PC-3 (cell line): ENCODE data around the gene EVC. TPM values are rescaled to one million over a fixed set of nuclear protein-coding genes. Genes with fewer than 3 reads are reported as not detected.

Source experiments
- ATAC-seq: fragments of 200-7000 bp; cut with Tn5 transposase; 2 replicates; pipeline ENCODE4 v1.9.1; 2020; ENCODE audit warnings: mild to moderate bottlenecking, moderate library complexity
- BruUV-seq: library from RNA; stranded (reverse); fragments of 400-500 nt; replicated peaks from 2 replicates; lab custom pipeline; 2021; lab: Mats Ljungman, UMichigan
- CTCF ChIA-PET: fragments of 300-600 bp; sonication (Branson Sonifier 250); formaldehyde crosslinking; loops from one replicate; lab custom pipeline; 2022; ENCODE audit warnings: antibody characterized with exemption; lab: Charles Lee
- POLR2A ChIA-PET: fragments of 300-600 bp; sonication (Branson Sonifier 250); formaldehyde crosslinking; loops from one replicate; lab custom pipeline; 2022; ENCODE audit warnings: antibody characterized with exemption; ENCODE audit not compliant: unreplicated experiment; lab: Charles Lee
- DNase-seq: peaks from one replicate; pipeline ENCODE4 v3.0.0-alpha.2; 2015
- H2AFZ ChIP-seq: fragments of 300-600 bp; sonication (generic); 2 replicates; pipeline ENCODE4 v1.6.0; 2016; ENCODE audit warnings: antibody characterized with exemption, low read length
- H3F3A ChIP-seq: fragments of 300-600 bp; sonication (generic); one replicate; pipeline ENCODE4 v1.6.0; 2017; ENCODE audit warnings: antibody characterized with exemption, low read length, control low read depth, mild to moderate bottlenecking; ENCODE audit not compliant: unreplicated experiment
- H3K27ac ChIP-seq: fragments of 300-600 bp; sonication (generic); 2 replicates; pipeline ENCODE4 v1.5.1; 2016; ENCODE audit warnings: mild to moderate bottlenecking, low read length
- H3K27me3 ChIP-seq: fragments of 300-600 bp; sonication (generic); 2 replicates; pipeline ENCODE4 v1.6.1; 2016; ENCODE audit warnings: low read length, mixed read lengths
- H3K36me3 ChIP-seq: fragments of 300-600 bp; sonication (generic); 2 replicates; pipeline ENCODE4 v1.6.1; 2016; ENCODE audit warnings: low read depth, mixed run types, low read length, mixed read lengths
- H3K4me1 ChIP-seq: fragments of 300-600 bp; sonication (generic); 2 replicates; pipeline ENCODE4 v1.5.1; 2016; ENCODE audit warnings: low read length; ENCODE audit not compliant: insufficient read depth
- H3K4me2 ChIP-seq: fragments of 300-600 bp; sonication (generic); 2 replicates; pipeline ENCODE4 v1.6.0; 2016; ENCODE audit warnings: low read length
- H3K4me3 ChIP-seq: fragments of 300-600 bp; sonication (generic); 2 replicates; pipeline ENCODE4 v1.5.1; 2016; ENCODE audit warnings: mild to moderate bottlenecking, low read length, mixed read lengths
- H3K79me2 ChIP-seq: fragments of 300-600 bp; sonication (generic); 2 replicates; pipeline ENCODE4 v1.6.1; 2017; ENCODE audit warnings: low read length, mixed read lengths
- H3K9ac ChIP-seq: fragments of 300-600 bp; sonication (generic); 2 replicates; pipeline ENCODE4 v1.6.0; 2016; ENCODE audit warnings: mild to moderate bottlenecking, low read length
- H3K9me2 ChIP-seq: fragments of 300-600 bp; sonication (generic); replicated peaks from 2 replicates; pipeline ENCODE4 v1.6.1; 2016; ENCODE audit warnings: mixed run types, low read length, mixed read lengths
- H3K9me3 ChIP-seq: fragments of 300-600 bp; sonication (generic); 2 replicates; pipeline ENCODE4 v1.6.1; 2016; ENCODE audit warnings: low read length, mixed read lengths
- H4K20me1 ChIP-seq: fragments of 300-600 bp; sonication (generic); 2 replicates; pipeline ENCODE4 v1.6.1; 2016; ENCODE audit warnings: low read length, mixed read lengths
- EZH2 ChIP-seq: fragments of 300-600 bp; sonication (generic); IDR thresholded peaks from one replicate; pipeline ENCODE4 v1.6.1; 2017; ENCODE audit warnings: antibody characterized with exemption, mild to moderate bottlenecking, low read length; ENCODE audit not compliant: unreplicated experiment
- EZH2phosphoT487 ChIP-seq: fragments of 300-600 bp; sonication (generic); IDR thresholded peaks from 2 replicates; pipeline ENCODE4 v1.6.1; 2018; ENCODE audit warnings: mild to moderate bottlenecking, antibody characterized with exemption, low read length, borderline replicate concordance
- intact Hi-C: fragments of 100-400 bp; cut with micrococcal nuclease; formaldehyde crosslinking; loops from 2 replicates; pipeline ENCODE4 v1.9.0; 2023
- total RNA-seq: library from RNA; depleted of rRNA; stranded (reverse); fragments of >200 nt; gene quantifications from 2 replicates; pipeline ENCODE4 v1.2.3, GENCODE V29; 2014
- TF ChIP-seq, protein P1 (sequence below): fragments of 300-600 bp; sonication (generic); conservative IDR thresholded peaks from 2 replicates; pipeline ENCODE4 v1.5.1; 2017; ENCODE audit warnings: antibody characterized with exemption, low read depth, mild to moderate bottlenecking, low read length

EVC gene
- total RNA-seq, 1 experiment from 2014 or later: 22.7 TPM

DNA sequence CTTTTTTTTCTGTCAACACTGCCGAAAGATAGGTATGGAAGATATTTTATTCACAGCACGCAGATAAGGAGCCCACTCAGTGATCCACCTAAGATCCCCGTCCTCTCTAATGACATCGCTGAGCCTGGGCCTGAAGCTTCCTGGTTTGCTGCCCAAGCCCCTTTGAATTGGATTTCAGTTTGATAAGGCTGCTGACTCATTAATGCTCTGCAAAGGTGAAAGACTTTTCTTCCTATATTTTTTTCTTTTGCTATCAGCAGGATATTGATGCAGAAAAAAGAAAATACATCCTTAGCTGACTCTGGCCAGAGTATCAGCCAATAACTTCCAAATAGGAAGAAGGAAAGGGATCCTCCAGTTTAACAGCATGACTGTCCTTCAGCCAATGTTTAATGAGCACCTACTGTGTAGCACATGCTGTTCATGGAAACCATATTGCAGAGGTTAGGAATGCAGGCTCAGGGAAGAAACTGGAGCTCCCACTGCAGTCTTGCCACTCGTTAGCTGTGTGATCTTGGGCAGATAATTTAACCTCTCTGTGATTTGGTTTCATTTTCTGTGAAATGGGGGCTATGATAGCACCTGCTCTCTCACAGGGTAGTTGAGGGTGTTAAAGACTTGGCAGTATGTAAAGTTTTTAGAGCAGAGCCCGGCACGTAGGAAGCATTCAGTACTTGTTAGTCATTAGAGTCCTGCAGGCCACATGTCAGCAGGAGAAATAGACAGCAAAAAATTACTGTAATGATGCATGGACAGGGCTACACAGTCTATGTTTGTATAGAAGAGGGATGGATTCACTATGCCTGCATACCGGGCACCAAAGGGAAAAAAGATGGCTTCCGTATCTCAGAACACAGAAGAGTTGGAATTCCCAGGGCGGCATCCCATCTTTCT, 39.3 kb downstream of the EVC start:
- ChIA-PET POLR2A (no interaction called here), CTCF (no interaction called here)
- H3K9me3 ChIP-seq: no peaks in the 10 kb centered on the region
- H3F3A ChIP-seq: no peaks in the 10 kb centered on the region
- DNase-seq (no peak), ATAC-seq (no peak)
- no peaks in the 10 kb centered on the region for H4K20me1 ChIP-seq
- peaks cover 7% of the 10 kb centered on the region; the same call in 1 of the 2 replicates for H3K36me3 ChIP-seq
- no peak overlapping the region for H3K4me3 ChIP-seq
- no peaks in the 10 kb centered on the region for H3K9me2 ChIP-seq
- H3K27ac ChIP-seq: peak overlapping the region; percentile 25
- H2AFZ ChIP-seq: no peak overlapping the region
- BruUV-seq: no TSS peak
- no peaks in the 10 kb centered on the region for H3K27me3 ChIP-seq
- intact Hi-C loops: no loop called here
- TF ChIP-seq, protein P1, sequence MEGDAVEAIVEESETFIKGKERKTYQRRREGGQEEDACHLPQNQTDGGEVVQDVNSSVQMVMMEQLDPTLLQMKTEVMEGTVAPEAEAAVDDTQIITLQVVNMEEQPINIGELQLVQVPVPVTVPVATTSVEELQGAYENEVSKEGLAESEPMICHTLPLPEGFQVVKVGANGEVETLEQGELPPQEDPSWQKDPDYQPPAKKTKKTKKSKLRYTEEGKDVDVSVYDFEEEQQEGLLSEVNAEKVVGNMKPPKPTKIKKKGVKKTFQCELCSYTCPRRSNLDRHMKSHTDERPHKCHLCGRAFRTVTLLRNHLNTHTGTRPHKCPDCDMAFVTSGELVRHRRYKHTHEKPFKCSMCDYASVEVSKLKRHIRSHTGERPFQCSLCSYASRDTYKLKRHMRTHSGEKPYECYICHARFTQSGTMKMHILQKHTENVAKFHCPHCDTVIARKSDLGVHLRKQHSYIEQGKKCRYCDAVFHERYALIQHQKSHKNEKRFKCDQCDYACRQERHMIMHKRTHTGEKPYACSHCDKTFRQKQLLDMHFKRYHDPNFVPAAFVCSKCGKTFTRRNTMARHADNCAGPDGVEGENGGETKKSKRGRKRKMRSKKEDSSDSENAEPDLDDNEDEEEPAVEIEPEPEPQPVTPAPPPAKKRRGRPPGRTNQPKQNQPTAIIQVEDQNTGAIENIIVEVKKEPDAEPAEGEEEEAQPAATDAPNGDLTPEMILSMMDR: no peak
- TF ChIP-seq EZH2phosphoT487 (no peak), EZH2 (no peak)
- peaks cover 32% of the 10 kb centered on the region for H3K4me1 ChIP-seq
- no peaks in the 10 kb centered on the region for H3K79me2 ChIP-seq
- no peak overlapping the region for H3K9ac ChIP-seq
- H3K4me2 ChIP-seq: no peak overlapping the region

DNA sequence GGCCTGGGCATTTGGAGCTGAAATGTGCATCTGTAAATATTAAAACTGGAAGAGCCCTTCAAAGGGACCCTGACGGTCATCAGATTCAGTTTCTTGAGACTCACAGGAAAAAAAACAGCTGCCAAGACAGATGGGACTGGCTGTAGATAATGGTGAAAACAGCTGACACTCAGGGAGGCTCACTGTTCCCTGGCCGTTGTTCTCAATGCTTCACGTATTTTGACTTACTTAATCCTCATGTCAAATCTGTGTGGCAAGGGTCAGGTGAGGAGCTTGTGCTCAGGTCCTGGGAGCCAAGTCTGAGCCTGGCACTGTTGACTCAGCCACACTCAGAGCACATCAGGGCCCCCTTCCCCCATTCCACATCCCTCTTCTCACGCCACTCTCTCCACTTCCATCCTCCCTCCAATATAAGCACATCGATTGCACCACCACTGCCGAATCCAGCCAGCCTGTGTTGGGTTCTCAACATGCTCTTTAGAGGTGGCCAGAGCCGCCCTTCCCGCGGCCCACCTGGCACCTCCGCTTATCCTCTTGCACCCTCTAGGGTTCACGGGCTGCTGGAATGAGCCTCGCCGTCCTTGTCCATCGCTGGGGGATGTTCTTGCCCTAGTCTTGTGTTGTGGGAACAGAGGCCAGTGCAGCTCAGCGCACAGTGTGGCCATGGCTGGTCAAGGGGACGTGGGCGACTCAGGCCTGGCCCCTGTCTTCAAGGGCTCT, 40.1 kb downstream of the EVC start:
- Histone ChIP-seq H3K4me3 (no peak overlapping the region), H3K4me2 (no peak overlapping the region), H2AFZ (no peak overlapping the region), H3K79me2 (no peaks in the 10 kb centered on the region), H3K4me1 (peaks cover 32% of the 10 kb centered on the region), H3F3A (no peaks in the 10 kb centered on the region), H3K36me3 (peaks cover 9% of the 10 kb centered on the region; the same call in 1 of the 2 replicates), H3K9me2 (no peaks in the 10 kb centered on the region), H4K20me1 (no peaks in the 10 kb centered on the region), H3K9ac (no peak overlapping the region; the same call in 1 of the 2 replicates), H3K27ac (peak overlapping the region; percentile 41), H3K9me3 (no peaks in the 10 kb centered on the region), H3K27me3 (no peaks in the 10 kb centered on the region)
- ChIA-PET CTCF (no interaction called here), POLR2A (no interaction called here)
- TF ChIP-seq EZH2phosphoT487: no peak
- TF ChIP-seq, protein P1: no peak
- no peak for TF ChIP-seq EZH2
- DNase-seq (no peak), ATAC-seq (no peak)
- intact Hi-C loops: no loop called here
- no TSS peak for BruUV-seq
